HEK293 (cell line): ENCODE data around the gene WDR47.

ENCODE experiments used
- CTCF ChIA-PET: fragments of 350-600 bp; formaldehyde crosslinking; extraction: SDS; loops from one replicate; lab custom pipeline; 2021; ENCODE audit warnings: antibody characterized with exemption; lab: Yijun Ruan, JAX
- POLR2A ChIA-PET: fragments of 300-600 bp; formaldehyde crosslinking; extraction: SDS; loops from one replicate; lab custom pipeline; 2020; ENCODE audit warnings: antibody characterized with exemption, inconsistent platforms; lab: Yijun Ruan, JAX
- H3K27ac ChIP-seq: fragments of 200-500 bp; sonication (Bioruptor generic); 2 replicates; pipeline ENCODE4 v1.5.1; 2014; ENCODE audit warnings: low read depth, low read length, control low read depth, inconsistent platforms; ENCODE audit errors: extremely low read depth
- H3K36me3 ChIP-seq, 2 experiments: fragments of 200-500 bp in 1 of 2; sonication (Bioruptor generic) in 1 of 2; 1 replicate in 1 of 2; 2 replicates in 1 of 2; pipeline ENCODE4 v1.5.1; 2014 to 2017; ENCODE audit warnings: inconsistent platforms in 2 of 2, low read length in 2 of 2; ENCODE audit not compliant: control insufficient read depth in 2 of 2, insufficient read depth in 1 of 2
- H3K4me1 ChIP-seq: fragments of 200-500 bp; sonication (Bioruptor generic); 2 replicates; pipeline ENCODE4 v1.5.1; 2014; ENCODE audit warnings: mild to moderate bottlenecking, low read length, inconsistent platforms; ENCODE audit not compliant: control insufficient read depth, insufficient read depth
- H3K4me3 ChIP-seq: 2 replicates; pipeline ENCODE4 v1.5.1; 2011; ENCODE audit warnings: low read depth, mild to moderate bottlenecking, control low read depth, low read length, moderate library complexity
- H3K9me3 ChIP-seq: fragments of 200-500 bp; sonication (Bioruptor generic); 2 replicates; pipeline ENCODE4 v1.5.1; 2014; ENCODE audit warnings: low read depth, low read length, inconsistent platforms; ENCODE audit not compliant: control insufficient read depth, insufficient read depth
- KLF16 ChIP-seq: fragments of 450-650 bp; formaldehyde crosslinking; IDR thresholded peaks from 2 replicates; pipeline ENCODE4 v1.5.1; 2017; ENCODE audit warnings: missing biosample characterization, missing genetic modification characterization
- KLF17 ChIP-seq: fragments of 450-650 bp; formaldehyde crosslinking; IDR thresholded peaks from 2 replicates; pipeline ENCODE4 v1.5.1; 2016; ENCODE audit warnings: missing biosample characterization, missing genetic modification characterization
- KLF9 ChIP-seq: fragments of 450-650 bp; formaldehyde crosslinking; IDR thresholded peaks from 2 replicates; pipeline ENCODE4 v1.5.1; 2016; ENCODE audit warnings: missing biosample characterization, missing genetic modification characterization, low read depth
- MYNN ChIP-seq: fragments of 450-650 bp; formaldehyde crosslinking; IDR thresholded peaks from 2 replicates; pipeline ENCODE4 v1.5.1; 2016; ENCODE audit warnings: missing biosample characterization, missing genetic modification characterization, borderline replicate concordance
- PBX3 ChIP-seq: sonication (generic); formaldehyde crosslinking; IDR thresholded peaks from 2 replicates; pipeline ENCODE4 v1.8.1; 2022; ENCODE audit warnings: mild to moderate bottlenecking, moderate library complexity, missing genetic modification reagents
- PRDM4 ChIP-seq: fragments of 450-650 bp; formaldehyde crosslinking; IDR thresholded peaks from 2 replicates; pipeline ENCODE4 v1.5.1; 2017; ENCODE audit warnings: missing biosample characterization, missing genetic modification characterization
- REPIN1 ChIP-seq: fragments of 450-650 bp; formaldehyde crosslinking; IDR thresholded peaks from 2 replicates; pipeline ENCODE4 v1.5.1; 2017; ENCODE audit warnings: missing biosample characterization, missing genetic modification characterization, low read depth
- SCRT2 ChIP-seq: fragments of 450-650 bp; formaldehyde crosslinking; IDR thresholded peaks from 2 replicates; pipeline ENCODE4 v1.5.1; 2016; ENCODE audit warnings: missing biosample characterization, missing genetic modification characterization
- SP7 ChIP-seq: fragments of 450-650 bp; formaldehyde crosslinking; IDR thresholded peaks from 2 replicates; pipeline ENCODE4 v1.5.1; 2016; ENCODE audit warnings: missing biosample characterization, missing genetic modification characterization
- TSHZ1 ChIP-seq: fragments of 450-650 bp; formaldehyde crosslinking; IDR thresholded peaks from 2 replicates; pipeline ENCODE4 v1.5.1; 2016; ENCODE audit warnings: missing biosample characterization, missing genetic modification characterization, borderline replicate concordance
- ZBTB20 ChIP-seq: fragments of 450-650 bp; formaldehyde crosslinking; IDR thresholded peaks from 2 replicates; pipeline ENCODE4 v1.5.1; 2016; ENCODE audit warnings: missing biosample characterization, missing genetic modification characterization
- ZBTB21 ChIP-seq: fragments of 450-650 bp; formaldehyde crosslinking; IDR thresholded peaks from 2 replicates; pipeline ENCODE4 v1.5.1; 2017; ENCODE audit warnings: missing biosample characterization, missing genetic modification characterization
- ZBTB44 ChIP-seq: fragments of 450-650 bp; IDR thresholded peaks from 2 replicates; pipeline ENCODE4 v1.5.1; 2018; ENCODE audit warnings: missing biosample characterization, mild to moderate bottlenecking, missing genetic modification characterization
- ZFP69B ChIP-seq: fragments of 450-650 bp; formaldehyde crosslinking; IDR thresholded peaks from 2 replicates; pipeline ENCODE4 v1.5.1; 2016; ENCODE audit warnings: missing biosample characterization, missing genetic modification characterization
- ZNF221 ChIP-seq: fragments of 450-650 bp; formaldehyde crosslinking; IDR thresholded peaks from 2 replicates; pipeline ENCODE4 v1.5.1; 2017; ENCODE audit warnings: missing biosample characterization, missing genetic modification characterization, borderline replicate concordance
- ZNF324 ChIP-seq: fragments of 450-650 bp; formaldehyde crosslinking; IDR thresholded peaks from 2 replicates; pipeline ENCODE4 v1.5.1; 2016; ENCODE audit warnings: missing biosample characterization, missing genetic modification characterization
- ZNF362 ChIP-seq: fragments of 450-650 bp; formaldehyde crosslinking; IDR thresholded peaks from 2 replicates; pipeline ENCODE4 v1.5.1; 2016; ENCODE audit warnings: missing biosample characterization, missing genetic modification characterization
- ZNF394 ChIP-seq: fragments of 450-650 bp; formaldehyde crosslinking; IDR thresholded peaks from 2 replicates; pipeline ENCODE4 v1.5.1; 2016; ENCODE audit warnings: missing biosample characterization, missing genetic modification characterization, mild to moderate bottlenecking, moderate library complexity, borderline replicate concordance
- ZNF561 ChIP-seq: fragments of 450-650 bp; IDR thresholded peaks from 2 replicates; pipeline ENCODE4 v1.5.1; 2018; ENCODE audit warnings: missing biosample characterization, missing genetic modification characterization, borderline replicate concordance
- ZNF600 ChIP-seq: fragments of 450-650 bp; formaldehyde crosslinking; IDR thresholded peaks from 2 replicates; pipeline ENCODE4 v1.5.1; 2016; ENCODE audit warnings: missing biosample characterization, missing genetic modification characterization
- ZNF692 ChIP-seq: fragments of 450-650 bp; formaldehyde crosslinking; IDR thresholded peaks from 2 replicates; pipeline ENCODE4 v1.5.1; 2016; ENCODE audit warnings: missing biosample characterization, missing genetic modification characterization
- ZNF777 ChIP-seq: fragments of 450-650 bp; formaldehyde crosslinking; IDR thresholded peaks from 2 replicates; pipeline ENCODE4 v1.5.1; 2017; ENCODE audit warnings: missing biosample characterization, missing genetic modification characterization, borderline replicate concordance

The WDR47 gene

GRCh38 chr1:109041621-109042468 lies at the start of gene WDR47:
WDR47 (minus strand) TSS chr1:109042102; CDS start chr1:109023512, 18,590 bp downstream.
- ChIA-PET CTCF (interaction anchor here (0.6 to 0.9 kb wide), 2 partner anchors 58 to 330 kb away, joined by 3 to 6 read pairs; no protein-coding TSS in a partner anchor), POLR2A (interaction anchor here (0.5 to 2.6 kb wide), 18 partner anchors 9 to 842 kb away, joined by 3 to 43 read pairs (median 4); partner anchors contain the start of genes ATXN7L2, SARS1, SLC25A24 and TAF13)
- Histone ChIP-seq H3K9me3 (no peaks in the 10 kb centered on the region), H3K4me3 (peak within 1 kb of the TSS; percentile 85), H3K4me1 (no peaks in the 10 kb centered on the region), H3K36me3 (no peaks in the 10 kb centered on the region), H3K27ac (peak within 1 kb of the TSS; percentile 75)
- TF ChIP-seq ZNF777 (tag by site-specific recombination) (peak; percentile 52; the same call in 1 of the 2 replicates), ZBTB20 (tag by site-specific recombination) (peak; percentile 92), REPIN1 (peak; percentile 76; the same call in 1 of the 2 replicates), ZNF324 (tag by site-specific recombination) (peak; percentile 71; the same call in 1 of the 2 replicates), MYNN (tag by site-specific recombination) (peak; percentile 52; the same call in 1 of the 2 replicates), ZNF561 (tag by site-specific recombination) (peak; percentile 40; the same call in 1 of the 2 replicates), PBX3 (peak; percentile 19; the same call in 1 of the 2 replicates), ZNF221 (tag by site-specific recombination) (peak; percentile 86; the same call in 1 of the 2 replicates), ZNF692 (tag by site-specific recombination) (peak; percentile 43; the same call in 1 of the 2 replicates), KLF9 (tag by site-specific recombination) (peak; percentile 44; the same call in 1 of the 2 replicates), ZFP69B (tag by site-specific recombination) (0 out of 2 replicates have a peak, but pooled peaks have one; percentile 17), SP7 (tag by site-specific recombination) (peak; percentile 77; the same call in 1 of the 2 replicates), ZNF394 (tag by site-specific recombination) (peak; percentile 52), ZBTB21 (tag by site-specific recombination) (no peak), ZNF362 (tag by site-specific recombination) (no peak), KLF16 (tag by site-specific recombination) (peak; percentile 62; the same call in 1 of the 2 replicates), ZBTB44 (tag by site-specific recombination) (peak; percentile 32; the same call in 1 of the 2 replicates), KLF17 (tag by site-specific recombination) (peak; percentile 52; the same call in 1 of the 2 replicates), ZNF600 (tag by site-specific recombination) (peak; percentile 94), SCRT2 (peak; percentile 57), PRDM4 (0 out of 2 replicates have a peak, but pooled peaks have one; percentile 13), TSHZ1 (tag by site-specific recombination) (peak; percentile 50; the same call in 1 of the 2 replicates)
